Measurements from ENCODE around the gene DDIT4. TPM values are rescaled to one million over a fixed set of nuclear protein-coding genes. Genes with fewer than 3 reads are reported as not detected.

The DDIT4 gene
- total and polyA plus RNA-seq, 2 experiments from 2014 or later = 114 to 136 TPM

GRCh38 chr10:72316386-72316700, 42.6 kb downstream of the DDIT4 start (continued):
- TF ChIP-seq, protein P1, sequence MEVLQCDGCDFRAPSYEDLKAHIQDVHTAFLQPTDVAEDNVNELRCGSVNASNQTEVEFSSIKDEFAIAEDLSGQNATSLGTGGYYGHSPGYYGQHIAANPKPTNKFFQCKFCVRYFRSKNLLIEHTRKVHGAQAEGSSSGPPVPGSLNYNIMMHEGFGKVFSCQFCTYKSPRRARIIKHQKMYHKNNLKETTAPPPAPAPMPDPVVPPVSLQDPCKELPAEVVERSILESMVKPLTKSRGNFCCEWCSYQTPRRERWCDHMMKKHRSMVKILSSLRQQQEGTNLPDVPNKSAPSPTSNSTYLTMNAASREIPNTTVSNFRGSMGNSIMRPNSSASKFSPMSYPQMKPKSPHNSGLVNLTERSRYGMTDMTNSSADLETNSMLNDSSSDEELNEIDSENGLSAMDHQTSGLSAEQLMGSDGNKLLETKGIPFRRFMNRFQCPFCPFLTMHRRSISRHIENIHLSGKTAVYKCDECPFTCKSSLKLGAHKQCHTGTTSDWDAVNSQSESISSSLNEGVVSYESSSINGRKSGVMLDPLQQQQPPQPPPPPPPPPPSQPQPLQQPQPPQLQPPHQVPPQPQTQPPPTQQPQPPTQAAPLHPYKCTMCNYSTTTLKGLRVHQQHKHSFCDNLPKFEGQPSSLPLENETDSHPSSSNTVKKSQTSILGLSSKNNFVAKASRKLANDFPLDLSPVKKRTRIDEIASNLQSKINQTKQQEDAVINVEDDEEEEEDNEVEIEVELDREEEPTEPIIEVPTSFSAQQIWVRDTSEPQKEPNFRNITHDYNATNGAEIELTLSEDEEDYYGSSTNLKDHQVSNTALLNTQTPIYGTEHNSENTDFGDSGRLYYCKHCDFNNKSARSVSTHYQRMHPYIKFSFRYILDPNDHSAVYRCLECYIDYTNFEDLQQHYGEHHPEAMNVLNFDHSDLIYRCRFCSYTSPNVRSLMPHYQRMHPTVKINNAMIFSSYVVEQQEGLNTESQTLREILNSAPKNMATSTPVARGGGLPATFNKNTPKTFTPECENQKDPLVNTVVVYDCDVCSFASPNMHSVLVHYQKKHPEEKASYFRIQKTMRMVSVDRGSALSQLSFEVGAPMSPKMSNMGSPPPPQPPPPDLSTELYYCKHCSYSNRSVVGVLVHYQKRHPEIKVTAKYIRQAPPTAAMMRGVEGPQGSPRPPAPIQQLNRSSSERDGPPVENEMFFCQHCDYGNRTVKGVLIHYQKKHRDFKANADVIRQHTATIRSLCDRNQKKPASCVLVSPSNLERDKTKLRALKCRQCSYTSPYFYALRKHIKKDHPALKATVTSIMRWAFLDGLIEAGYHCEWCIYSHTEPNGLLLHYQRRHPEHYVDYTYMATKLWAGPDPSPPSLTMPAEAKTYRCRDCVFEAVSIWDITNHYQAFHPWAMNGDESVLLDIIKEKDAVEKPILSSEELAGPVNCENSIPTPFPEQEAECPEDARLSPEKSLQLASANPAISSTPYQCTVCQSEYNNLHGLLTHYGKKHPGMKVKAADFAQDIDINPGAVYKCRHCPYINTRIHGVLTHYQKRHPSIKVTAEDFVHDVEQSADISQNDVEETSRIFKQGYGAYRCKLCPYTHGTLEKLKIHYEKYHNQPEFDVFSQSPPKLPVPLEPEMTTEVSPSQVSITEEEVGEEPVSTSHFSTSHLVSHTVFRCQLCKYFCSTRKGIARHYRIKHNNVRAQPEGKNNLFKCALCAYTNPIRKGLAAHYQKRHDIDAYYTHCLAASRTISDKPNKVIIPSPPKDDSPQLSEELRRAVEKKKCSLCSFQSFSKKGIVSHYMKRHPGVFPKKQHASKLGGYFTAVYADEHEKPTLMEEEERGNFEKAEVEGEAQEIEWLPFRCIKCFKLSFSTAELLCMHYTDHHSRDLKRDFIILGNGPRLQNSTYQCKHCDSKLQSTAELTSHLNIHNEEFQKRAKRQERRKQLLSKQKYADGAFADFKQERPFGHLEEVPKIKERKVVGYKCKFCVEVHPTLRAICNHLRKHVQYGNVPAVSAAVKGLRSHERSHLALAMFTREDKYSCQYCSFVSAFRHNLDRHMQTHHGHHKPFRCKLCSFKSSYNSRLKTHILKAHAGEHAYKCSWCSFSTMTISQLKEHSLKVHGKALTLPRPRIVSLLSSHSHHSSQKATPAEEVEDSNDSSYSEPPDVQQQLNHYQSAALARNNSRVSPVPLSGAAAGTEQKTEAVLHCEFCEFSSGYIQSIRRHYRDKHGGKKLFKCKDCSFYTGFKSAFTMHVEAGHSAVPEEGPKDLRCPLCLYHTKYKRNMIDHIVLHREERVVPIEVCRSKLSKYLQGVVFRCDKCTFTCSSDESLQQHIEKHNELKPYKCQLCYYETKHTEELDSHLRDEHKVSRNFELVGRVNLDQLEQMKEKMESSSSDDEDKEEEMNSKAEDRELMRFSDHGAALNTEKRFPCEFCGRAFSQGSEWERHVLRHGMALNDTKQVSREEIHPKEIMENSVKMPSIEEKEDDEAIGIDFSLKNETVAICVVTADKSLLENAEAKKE (CRISPR knock-in tag; IDR thresholded peaks at IDR 0.05) = no peak
- TF ChIP-seq EZH2phosphoT487 (IDR thresholded peaks at IDR 0.05; ENCODE audit: unreplicated experiment) = no peak

GRCh38 chr10:72316748-72317435, 43.2 kb downstream of the DDIT4 start:
- Histone ChIP-seq H2AFZ (no peak overlapping the region), H3K36me3 (ENCODE audit: insufficient read depth) (no peaks in the 10 kb centered on the region), H3K9me2 (ENCODE audit: insufficient read depth) (no peaks in the 10 kb centered on the region), H3K4me3 (no peak overlapping the region), H3K27me3 (ENCODE audit: insufficient read depth) (no peaks in the 10 kb centered on the region), H3K27ac (ENCODE audit: low read depth) (no peak overlapping the region), H3K4me2 (no peak overlapping the region), H3K4me1 (ENCODE audit: insufficient read depth) (peaks cover 34% of the 10 kb centered on the region), H4K20me1 (replicated peaks; ENCODE audit: insufficient read depth) (no peaks in the 10 kb centered on the region), H3F3A (replicated peaks; ENCODE audit: low read depth) (peaks cover 13% of the 10 kb centered on the region), H3K79me2 (replicated peaks; ENCODE audit: insufficient read depth) (no peaks in the 10 kb centered on the region)
- H3K27ac Mint-ChIP-seq = peak overlapping the region; percentile 60; the same call in 1 of the 2 replicates
- ATAC-seq = no peak
- H3K4me1 Mint-ChIP-seq = peaks cover 49% of the 10 kb centered on the region
- H3K27me3 Mint-ChIP-seq (ENCODE audit: insufficient read depth, low read depth, poor library complexity) = peaks cover 18% of the 10 kb centered on the region
- no peaks in the 10 kb centered on the region; the same call in 2 of the 3 replicates for H3K9me3 Mint-ChIP-seq
- H3K36me3 Mint-ChIP-seq (ENCODE audit: low read depth) = no peaks in the 10 kb centered on the region; the same call in 2 of the 3 replicates
- H3K4me3 Mint-ChIP-seq = no peak overlapping the region
- DNase-seq (ENCODE audit: low spot score) = no peak
- TF ChIP-seq STAT1 (IDR thresholded peaks at IDR 0.05; ENCODE audit: unreplicated experiment) = no peak
- no peak for TF ChIP-seq EZH2phosphoT487 (IDR thresholded peaks at IDR 0.05; ENCODE audit: unreplicated experiment)
- TF ChIP-seq, protein P1 (CRISPR knock-in tag; IDR thresholded peaks at IDR 0.05) = no peak
- no peak for TF ChIP-seq ZNF114 (CRISPR knock-in tag; IDR thresholded peaks at IDR 0.05)
- TF ChIP-seq POLR2AphosphoS5 (IDR thresholded peaks at IDR 0.05; ENCODE audit: low read depth) = no peak
- no peak for TF ChIP-seq CREB1 (CRISPR knock-in tag; IDR thresholded peaks at IDR 0.05; ENCODE audit: low read depth)
- no peak for TF ChIP-seq CTCF (conservative IDR thresholded peaks at IDR 0.05; ENCODE audit: low read depth in 2 of 2)

Measured in GM23338 (cell line).